AG04449 (cell line): ENCODE measurements around the gene PHYKPL.

Experiments used
- CTCF ChIA-PET: fragments of 350-600 bp; formaldehyde crosslinking; extraction: SDS; loops from one replicate; lab custom pipeline; 2021; ENCODE audit warnings: antibody characterized with exemption; lab: Yijun Ruan, JAX
- POLR2A ChIA-PET: fragments of 400-600, 350-600 bp; formaldehyde crosslinking; extraction: SDS; loops from one replicate; lab custom pipeline; 2020; ENCODE audit warnings: antibody characterized with exemption, inconsistent platforms; lab: Yijun Ruan, JAX
- DNase-seq: peaks from one replicate; pipeline ENCODE4 v3.0.0-alpha.2; 2010; ENCODE audit warnings: low read depth, low spot score
- H3K4me3 ChIP-seq: 2 replicates; pipeline ENCODE4 v1.5.1; 2011; ENCODE audit warnings: low read depth, mild to moderate bottlenecking, control low read depth, low read length
- CTCF ChIP-seq: IDR thresholded peaks from one replicate; pipeline ENCODE4 v1.5.1; 2011; ENCODE audit warnings: mild to moderate bottlenecking, moderate library complexity, low read length, control low read depth, inconsistent platforms; ENCODE audit not compliant: insufficient read depth; ENCODE audit errors: missing control alignments

PHYKPL gene

GRCh38 chr5:178273665-178274541 lies 41.3 kb upstream of the PHYKPL start:
- no peak for TF ChIP-seq CTCF
- CTCF ChIA-PET = interaction anchor here (1.2 kb wide), 1 partner anchor 10 kb away, joined by 4 read pairs; no protein-coding TSS in a partner anchor

GRCh38 chr5:178273041-178273440 lies 40.4 kb upstream of the PHYKPL start:
- CTCF ChIA-PET = no interaction called here
- no peak overlapping the region for H3K4me3 ChIP-seq
- no peak for TF ChIP-seq CTCF
- POLR2A ChIA-PET = no interaction called here
- DNase-seq = no peak

More at GRCh38 chr5:178273665-178274541, 41.3 kb upstream of the PHYKPL start:
- DNase-seq = no peak
- POLR2A ChIA-PET = no interaction called here
- H3K4me3 ChIP-seq = no peak overlapping the region

- no peak for DNase-seq
Measured at GRCh38 chr5:178272591-178272990, 40.0 kb upstream of the PHYKPL start.

GRCh38 chr5:178271726-178272479 lies 39.3 kb upstream of the PHYKPL start:
- no peak overlapping the region for H3K4me3 ChIP-seq
- POLR2A ChIA-PET = no interaction called here
- no peak for DNase-seq
- no peak for TF ChIP-seq CTCF
- CTCF ChIA-PET = no interaction called here

More at GRCh38 chr5:178272591-178272990, 40.0 kb upstream of the PHYKPL start:
- no peak overlapping the region for H3K4me3 ChIP-seq
- TF ChIP-seq CTCF = no peak
- ChIA-PET CTCF (no interaction called here), POLR2A (no interaction called here)

GRCh38 chr5:178271231-178271630 lies 38.6 kb upstream of the PHYKPL start:
- H3K4me3 ChIP-seq = no peak overlapping the region
- CTCF ChIA-PET = no interaction called here
- DNase-seq = no peak
- TF ChIP-seq CTCF = no peak
- POLR2A ChIA-PET = no interaction called here

GRCh38 chr5:178269499-178269898 lies 36.9 kb upstream of the PHYKPL start:
- H3K4me3 ChIP-seq = no peak overlapping the region
- ChIA-PET CTCF (no interaction called here), POLR2A (no interaction called here)
- DNase-seq = no peak
- TF ChIP-seq CTCF = no peak
